Measurements from ENCODE around the gene NUMBL. TPM values are rescaled to one million over a fixed set of nuclear protein-coding genes. Genes with fewer than 3 reads are reported as not detected.

The NUMBL gene
- total and polyA plus RNA-seq, 4 experiments from 2014 or later: 0.35 to 20.2 (median 8.7) TPM

DNA sequence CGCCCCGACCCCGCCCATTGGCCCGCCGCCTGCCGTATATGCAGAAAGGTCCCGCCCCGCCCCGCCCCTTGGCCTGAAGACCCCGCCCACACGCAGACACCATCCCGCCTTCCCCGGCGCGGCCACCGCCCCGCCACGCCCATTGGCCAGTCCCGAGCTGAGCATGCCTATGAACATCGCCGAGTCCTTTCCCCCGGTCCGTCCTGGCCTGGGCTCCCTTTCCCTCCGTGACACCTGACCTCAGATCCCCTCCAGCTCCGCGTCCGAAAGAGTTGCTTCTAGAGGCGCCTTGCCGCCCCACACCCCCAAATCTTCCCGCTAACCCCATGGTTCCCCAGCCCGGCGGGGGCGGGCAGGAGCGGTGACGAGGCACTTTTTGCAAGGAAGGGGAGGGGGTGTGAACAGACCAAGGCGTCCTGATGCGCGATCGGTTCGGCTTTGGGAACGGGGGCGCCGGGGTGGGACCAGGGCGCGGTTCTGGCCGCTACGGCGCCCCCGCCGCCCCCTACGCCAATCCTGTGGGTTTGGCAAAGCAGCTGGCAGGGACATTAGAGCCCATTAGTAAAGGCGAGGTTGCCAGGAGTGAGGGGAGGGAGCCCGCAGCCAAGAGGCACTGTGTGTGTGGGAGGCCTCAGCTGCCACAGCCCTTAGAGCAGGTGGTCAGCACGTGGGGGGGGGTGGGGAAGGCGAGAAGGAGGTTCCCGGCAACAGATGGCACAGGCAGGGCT lies 406 bp upstream of the NUMBL start:
- Mint-ChIP-seq H3K36me3 (peaks cover 1 to 12% of the 10 kb centered on the region in 2 donors), H3K27ac (peak overlapping the region; percentile 61 to 97 (median 92)), H3K9me3 (no peaks in the 10 kb centered on the region), H3K4me3 (peak overlapping the region; percentile 85 to 94 (median 90)), H3K27me3 (no peaks in the 10 kb centered on the region), H3K4me1 (peaks cover 2 to 6% (median 4%) of the 10 kb centered on the region in 4 donors)
- Histone ChIP-seq H3K4me3 (ENCODE audit: low read length in 2 of 2) (peak overlapping the region; percentile 66 to 73), H3K4me1 (ENCODE audit: insufficient read depth, low read length) (peaks cover 8% of the 10 kb centered on the region), H3K36me3 (ENCODE audit: insufficient read depth, low read length) (no peaks in the 10 kb centered on the region), H3K27ac (ENCODE audit: low read depth, low read length) (peak overlapping the region; percentile 60), H3K9me3 (ENCODE audit: control insufficient read depth in 1 of 2, low read length in 2 of 2) (no peaks in the 10 kb centered on the region), H3K27me3 (ENCODE audit: insufficient read depth, low read length) (no peaks in the 10 kb centered on the region)
- intact Hi-C loops (cut with micrococcal nuclease): loop anchor here (1.0 kb wide), 3 partner anchors 24 to 128 kb away; partner anchors contain the start of gene ACTMAP
- ChIA-PET CTCF (ENCODE audit: partially characterized antibody) (interaction anchor here (0.5 to 0.9 kb wide), 3 partner anchors 62 to 572 kb away, joined by 3 to 4 read pairs (median 3); no protein-coding TSS in a partner anchor), POLR2A (ENCODE audit: partially characterized antibody) (interaction anchor here (0.7 to 2.0 kb wide), 11 partner anchors 9 to 573 kb away, joined by 3 to 16 read pairs (median 3); partner anchors contain the start of genes ACTMAP, COQ8B, EGLN2 and HNRNPUL1)
- peak; percentile 78 to 85 (median 80) for DNase-seq

DNA sequence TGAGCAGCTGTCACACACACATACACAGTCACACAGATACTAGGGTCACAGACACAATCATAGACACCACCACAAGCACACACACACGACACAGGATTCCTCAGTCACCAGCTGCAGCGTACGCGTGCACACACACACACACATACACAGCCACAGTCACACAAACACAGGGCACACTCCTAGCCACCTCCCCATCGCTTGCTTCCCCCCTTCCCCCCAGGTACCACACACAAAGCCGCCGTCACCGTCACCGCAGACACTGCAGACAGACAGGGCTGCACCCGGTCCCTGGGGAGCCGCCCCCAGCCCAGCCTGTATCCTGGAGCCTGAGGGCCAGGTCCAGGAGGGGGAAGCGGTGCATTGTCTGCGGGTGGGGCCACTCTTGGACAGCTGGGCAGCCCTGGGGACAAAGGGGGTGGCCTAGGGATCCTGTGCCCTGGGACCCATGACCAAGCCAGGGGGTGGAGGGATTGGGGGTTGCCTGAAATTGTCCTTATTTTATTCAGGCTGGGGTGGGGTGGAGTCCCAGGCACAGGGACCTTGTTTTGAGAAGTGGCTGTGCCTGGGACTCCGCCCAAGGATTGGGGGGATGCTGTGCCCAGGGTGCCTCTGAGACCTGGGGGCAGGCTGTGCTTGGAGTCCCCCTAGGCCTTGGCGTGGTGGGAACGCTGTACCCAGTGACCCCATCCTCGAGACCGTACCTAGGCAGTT lies 957 bp downstream of the NUMBL start:
- Mint-ChIP-seq H3K36me3 (peaks cover 9 to 12% of the 10 kb centered on the region in 2 donors), H3K27ac (no peak overlapping the region), H3K27me3 (no peaks in the 10 kb centered on the region), H3K9me3 (no peaks in the 10 kb centered on the region), H3K4me3 (peak overlapping the region in 4 of 8 donors; percentile 18 to 64 (median 38)), H3K4me1 (peaks cover 2 to 6% (median 4%) of the 10 kb centered on the region in 4 donors)
- POLR2A ChIA-PET (ENCODE audit: partially characterized antibody): interaction anchor here (2.0 kb wide), 1 partner anchor 574 kb away, joined by 8 read pairs; the partner anchor contains the start of gene HNRNPUL1
- Histone ChIP-seq H3K36me3 (ENCODE audit: insufficient read depth, low read length) (no peaks in the 10 kb centered on the region), H3K4me3 (ENCODE audit: low read length in 2 of 2) (peak overlapping the region; percentile 11 to 66), H3K27ac (ENCODE audit: low read depth, low read length) (no peak overlapping the region), H3K27me3 (ENCODE audit: insufficient read depth, low read length) (no peaks in the 10 kb centered on the region), H3K4me1 (ENCODE audit: insufficient read depth, low read length) (peaks cover 8% of the 10 kb centered on the region), H3K9me3 (ENCODE audit: control insufficient read depth in 1 of 2, low read length in 2 of 2) (no peaks in the 10 kb centered on the region)
- intact Hi-C loops (cut with micrococcal nuclease): loop anchor here (1.0 kb wide), 3 partner anchors 26 to 130 kb away; partner anchors contain the start of gene ACTMAP
- DNase-seq: peak in 1 of 5 donors; percentile 53
- CTCF ChIA-PET (ENCODE audit: partially characterized antibody): no interaction called here

DNA sequence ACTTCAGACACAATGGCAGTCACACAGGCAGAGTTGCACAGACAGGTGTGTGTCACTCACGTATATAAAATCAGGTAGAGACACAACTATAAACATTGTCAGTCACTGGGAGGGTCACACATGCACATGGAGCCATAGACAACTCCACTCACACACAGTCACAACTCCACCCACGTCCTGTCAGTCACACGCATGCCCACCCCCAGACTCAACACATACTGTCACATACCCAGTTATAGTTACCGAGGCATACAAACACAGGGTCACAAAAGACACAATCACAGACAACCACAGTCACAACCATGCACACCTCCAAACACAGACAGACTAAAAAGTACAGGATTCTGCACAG lies 1.5 kb downstream of the NUMBL start:
- no peak for DNase-seq
- no peaks in the 10 kb centered on the region for H3K9me3 Mint-ChIP-seq
- H3K27me3 Mint-ChIP-seq: no peaks in the 10 kb centered on the region
- H3K9me3 ChIP-seq (ENCODE audit: control insufficient read depth in 1 of 2, low read length in 2 of 2): no peaks in the 10 kb centered on the region
- no peak overlapping the region for H3K27ac Mint-ChIP-seq
- peaks cover 7 to 9% of the 10 kb centered on the region in 2 donors for H3K36me3 Mint-ChIP-seq
- H3K4me1 ChIP-seq (ENCODE audit: insufficient read depth, low read length): peaks cover 8% of the 10 kb centered on the region
- no peak overlapping the region for H3K4me3 ChIP-seq (ENCODE audit: low read length in 2 of 2)
- intact Hi-C loops (cut with micrococcal nuclease): no loop called here
- peaks cover 3 to 6% (median 4%) of the 10 kb centered on the region in 4 donors for H3K4me1 Mint-ChIP-seq
- no peak overlapping the region for H3K4me3 Mint-ChIP-seq
- CTCF ChIA-PET (ENCODE audit: partially characterized antibody): interaction anchor here (0.7 kb wide), 1 partner anchor 131 kb away, joined by 3 read pairs; no protein-coding TSS in a partner anchor
- no peaks in the 10 kb centered on the region for H3K36me3 ChIP-seq (ENCODE audit: insufficient read depth, low read length)
- POLR2A ChIA-PET (ENCODE audit: partially characterized antibody): no interaction called here
- no peaks in the 10 kb centered on the region for H3K27me3 ChIP-seq (ENCODE audit: insufficient read depth, low read length)
- H3K27ac ChIP-seq (ENCODE audit: low read depth, low read length): no peak overlapping the region

DNA sequence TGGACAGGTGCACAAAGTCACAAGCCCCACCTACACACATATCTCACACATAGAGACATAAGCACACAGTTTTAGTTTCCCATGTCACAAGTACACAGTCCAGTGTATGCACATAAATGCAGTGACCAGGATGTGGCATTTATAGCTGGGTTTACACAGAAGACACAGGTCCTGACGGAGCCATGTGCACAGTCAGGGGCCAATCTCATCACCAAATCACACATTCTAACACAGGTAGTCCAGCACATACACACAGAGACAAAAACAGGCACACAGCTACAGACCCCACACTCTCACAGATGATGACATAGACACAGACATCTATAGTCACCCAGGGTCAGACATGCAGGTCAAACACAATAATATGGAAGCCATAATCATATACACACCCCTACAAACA lies 2.1 kb downstream of the NUMBL start:
- Histone ChIP-seq H3K4me3 (ENCODE audit: low read length in 2 of 2) (no peak overlapping the region), H3K27ac (ENCODE audit: low read depth, low read length) (no peak overlapping the region), H3K9me3 (ENCODE audit: control insufficient read depth in 1 of 2, low read length in 2 of 2) (no peaks in the 10 kb centered on the region), H3K4me1 (ENCODE audit: insufficient read depth, low read length) (peaks cover 8% of the 10 kb centered on the region), H3K27me3 (ENCODE audit: insufficient read depth, low read length) (no peaks in the 10 kb centered on the region), H3K36me3 (ENCODE audit: insufficient read depth, low read length) (no peaks in the 10 kb centered on the region)
- POLR2A ChIA-PET (ENCODE audit: partially characterized antibody): no interaction called here
- Mint-ChIP-seq H3K4me1 (peaks cover 3 to 6% (median 4%) of the 10 kb centered on the region in 4 donors), H3K27ac (no peak overlapping the region), H3K27me3 (no peaks in the 10 kb centered on the region), H3K4me3 (no peak overlapping the region), H3K9me3 (no peaks in the 10 kb centered on the region), H3K36me3 (peaks cover 7 to 9% of the 10 kb centered on the region in 2 donors)
- no peak for DNase-seq
- intact Hi-C loops (cut with micrococcal nuclease): no loop called here
- CTCF ChIA-PET (ENCODE audit: partially characterized antibody): interaction anchor here (0.7 kb wide), 1 partner anchor 132 kb away, joined by 3 read pairs; no protein-coding TSS in a partner anchor

DNA sequence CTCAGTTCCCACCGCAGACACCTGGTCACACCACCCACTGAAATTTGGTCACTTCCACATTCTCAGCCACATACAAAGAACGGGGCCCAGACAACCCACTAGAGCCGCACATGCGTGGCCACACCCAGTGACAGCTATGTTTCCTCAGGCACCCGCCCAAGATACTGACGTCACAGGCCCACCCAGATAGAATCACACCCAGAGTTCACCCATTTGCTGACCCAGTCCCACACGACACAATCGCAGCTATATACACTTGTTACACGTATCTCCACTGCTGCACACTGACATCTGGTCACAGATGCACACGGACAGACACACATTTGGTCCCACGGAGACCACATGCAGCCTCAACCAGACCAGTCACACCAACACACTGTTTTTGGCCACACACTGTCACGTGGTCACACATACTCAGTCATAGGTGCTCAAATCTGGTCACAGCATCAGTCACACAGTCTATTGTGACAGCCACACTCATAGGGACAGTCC lies 2.9 kb downstream of the NUMBL start:
- POLR2A ChIA-PET (ENCODE audit: partially characterized antibody): no interaction called here

DNA sequence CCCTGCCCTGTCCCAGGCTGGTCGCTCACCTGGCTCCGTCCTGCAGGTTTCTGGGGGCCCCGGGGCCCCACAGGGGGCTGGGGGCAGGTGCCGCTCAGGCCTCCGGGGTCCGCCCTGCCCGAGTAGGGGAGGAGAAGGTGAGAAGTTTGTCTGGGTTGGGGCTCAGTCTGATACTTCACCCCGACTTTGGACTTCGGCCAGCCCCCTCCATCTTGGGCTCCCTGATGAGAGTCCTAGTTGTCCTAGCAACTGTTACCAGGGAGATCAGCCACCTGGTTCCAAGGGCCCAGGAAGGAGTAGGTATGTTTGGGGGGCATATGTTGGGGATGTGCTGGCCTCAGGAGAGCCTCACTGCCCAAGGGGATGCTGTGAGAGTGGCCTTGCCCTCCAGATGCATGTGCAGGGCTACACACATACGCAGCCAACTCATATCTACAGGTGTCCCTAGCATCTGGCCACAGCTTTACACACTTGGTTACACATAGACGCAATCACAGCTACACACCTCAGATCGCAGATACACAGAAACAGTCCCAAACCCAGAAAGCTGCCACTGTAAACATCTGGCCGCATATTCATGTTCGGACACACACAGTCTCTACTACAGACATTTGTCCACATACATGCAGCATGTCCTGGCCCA lies 3.4 kb downstream of the NUMBL start:
- Histone ChIP-seq H3K4me3 (ENCODE audit: low read length in 2 of 2) (no peak overlapping the region), H3K27me3 (ENCODE audit: insufficient read depth, low read length) (no peaks in the 10 kb centered on the region), H3K9me3 (ENCODE audit: control insufficient read depth in 1 of 2, low read length in 2 of 2) (no peaks in the 10 kb centered on the region), H3K4me1 (ENCODE audit: insufficient read depth, low read length) (peaks cover 8% of the 10 kb centered on the region), H3K36me3 (ENCODE audit: insufficient read depth, low read length) (no peaks in the 10 kb centered on the region), H3K27ac (ENCODE audit: low read depth, low read length) (no peak overlapping the region)
- H3K36me3 Mint-ChIP-seq: peaks cover 5 to 9% of the 10 kb centered on the region in 2 donors
- POLR2A ChIA-PET (ENCODE audit: partially characterized antibody): no interaction called here
- peaks cover 3 to 6% (median 4%) of the 10 kb centered on the region in 4 donors for H3K4me1 Mint-ChIP-seq
- H3K4me3 Mint-ChIP-seq: no peak overlapping the region
- no peak for DNase-seq
- no peak overlapping the region for H3K27ac Mint-ChIP-seq
- H3K9me3 Mint-ChIP-seq: no peaks in the 10 kb centered on the region
- CTCF ChIA-PET (ENCODE audit: partially characterized antibody): no interaction called here
- no peaks in the 10 kb centered on the region for H3K27me3 Mint-ChIP-seq
- intact Hi-C loops (cut with micrococcal nuclease): no loop called here

More for the DNA sequence above, 2.9 kb downstream of the NUMBL start:
- Histone ChIP-seq H3K4me1 (ENCODE audit: insufficient read depth, low read length) (peaks cover 8% of the 10 kb centered on the region), H3K9me3 (ENCODE audit: control insufficient read depth in 1 of 2, low read length in 2 of 2) (no peaks in the 10 kb centered on the region), H3K27me3 (ENCODE audit: insufficient read depth, low read length) (no peaks in the 10 kb centered on the region), H3K4me3 (ENCODE audit: low read length in 2 of 2) (no peak overlapping the region), H3K36me3 (ENCODE audit: insufficient read depth, low read length) (no peaks in the 10 kb centered on the region), H3K27ac (ENCODE audit: low read depth, low read length) (no peak overlapping the region)
- Mint-ChIP-seq H3K27ac (no peak overlapping the region), H3K9me3 (no peaks in the 10 kb centered on the region), H3K4me1 (peaks cover 3 to 6% (median 4%) of the 10 kb centered on the region in 4 donors), H3K27me3 (no peaks in the 10 kb centered on the region), H3K4me3 (no peak overlapping the region), H3K36me3 (peaks cover 7 to 9% of the 10 kb centered on the region in 2 donors)
- CTCF ChIA-PET (ENCODE audit: partially characterized antibody): no interaction called here
- no peak for DNase-seq
- intact Hi-C loops (cut with micrococcal nuclease): no loop called here
